Esophagus muscularis mucosa (tissue), 4 donors: Measurements from ENCODE around the gene VPS37C. TPM values are rescaled to one million over a fixed set of nuclear protein-coding genes. Genes with fewer than 3 reads are reported as not detected.

ENCODE experiments used
- DNase-seq: peaks from one replicate; pipeline ENCODE4 v3.0.0-alpha.2; 2017; ENCODE audit errors: extremely low spot score
- H3K27ac ChIP-seq, 4 donors: fragments of 200-600 bp; sonication (generic); replicated peaks in 1 of 4; 1 replicate in 3 of 4; 2 replicates in 1 of 4; pipeline ENCODE4 v1.5.1; 2016 to 2019; ENCODE audit warnings: mild to moderate bottlenecking in 1 of 4
- H3K27me3 ChIP-seq, 4 donors: fragments of 200-600 bp; sonication (generic); one replicate each; pipeline versions ENCODE4 v1.5.1 to v1.6.0; 2016 to 2019
- H3K36me3 ChIP-seq, 4 donors: fragments of 200-600 bp; sonication (generic); one replicate each; pipeline ENCODE4 v1.5.1; 2016 to 2019
- H3K4me1 ChIP-seq, 4 donors: fragments of 200-600 bp; sonication (generic); one replicate each; pipeline ENCODE4 v1.5.1; 2016 to 2019
- H3K4me3 ChIP-seq, 4 donors: fragments of 200-600 bp; sonication (generic); 1 replicate in 2 of 4; 2 replicates in 2 of 4; pipeline ENCODE4 v1.5.1; 2016 to 2019; ENCODE audit warnings: mild to moderate bottlenecking in 4 of 4, moderate library complexity in 1 of 4
- H3K9me3 ChIP-seq, 4 donors: fragments of 200-600 bp; sonication (generic); 1 replicate in 3 of 4; 2 replicates in 1 of 4; pipeline ENCODE4 v1.5.1; 2016 to 2019
- EP300 ChIP-seq: sonication (generic); formaldehyde crosslinking; IDR thresholded peaks from one replicate; pipeline ENCODE4 v1.6.1; 2017; ENCODE audit warnings: antibody characterized with exemption
- POLR2A ChIP-seq: fragments of 450-650 bp; IDR thresholded peaks from one replicate; pipeline ENCODE4 v1.6.1; 2017; ENCODE audit warnings: antibody characterized with exemption, moderate library complexity, mild to moderate bottlenecking, low read depth
- POLR2AphosphoS5 ChIP-seq, 2 donors: sonication (generic); formaldehyde crosslinking; IDR thresholded peaks; one replicate each; pipeline ENCODE4 v1.6.1; 2017; ENCODE audit warnings: antibody characterized with exemption in 2 of 2
- WGBS: methylation state at CpG from one replicate; pipeline ENCODE4 v1.1.5; 2018; 5-methylcytosine and 5-hydroxymethylcytosine counted together
- intact Hi-C: fragments of 100-400 bp; cut with DNase I; formaldehyde crosslinking; loops from one replicate; pipeline ENCODE4 v1.15.1; 2023
- total RNA-seq, 4 donors: library from RNA; depleted of rRNA; stranded (reverse); fragments of >200 nt; gene quantifications; one replicate each; pipeline versions ENCODE4 v1.1.0 to v1.2.1, GENCODE V29; 2016
- TF ChIP-seq, protein P1 (sequence below), 3 experiments: fragments of 200-600 bp in 2 of 3; fragments of 450-650 bp in 1 of 3; sonication (generic) in 2 of 3; IDR thresholded peaks; one replicate each; pipeline ENCODE4 v1.5.1; 2017 to 2019; ENCODE audit warnings: antibody characterized with exemption in 3 of 3, mild to moderate bottlenecking in 2 of 3, moderate library complexity in 1 of 3

The VPS37C gene
- total RNA-seq, 4 donors from 2014 or later = 29.1 to 43.5 (median 38.1) TPM

DNA sequence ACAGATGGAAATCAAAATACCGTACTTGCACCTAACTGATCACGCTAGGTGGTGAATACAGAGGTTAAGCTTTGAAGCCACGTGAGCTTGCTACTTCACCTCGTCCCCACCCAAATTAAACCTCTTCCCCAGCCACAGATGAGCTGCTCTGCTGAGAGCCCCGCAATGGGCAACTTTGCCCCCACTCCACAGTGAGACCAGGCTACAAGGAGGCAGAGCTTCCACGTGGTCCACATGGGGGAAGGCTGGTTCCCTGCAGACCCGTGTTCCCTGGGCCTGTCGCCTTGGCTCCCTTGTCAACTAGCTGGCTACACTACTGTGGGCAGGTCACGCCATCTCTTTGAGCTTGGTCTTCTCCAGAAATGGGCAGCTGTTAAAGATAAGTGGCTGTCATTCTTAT, 48.0 kb downstream of the VPS37C start:
- DNase-seq = no peak
- Histone ChIP-seq H3K9me3 (no peaks in the 10 kb centered on the region), H3K4me3 (no peak overlapping the region), H3K4me1 (no peaks in the 10 kb centered on the region), H3K36me3 (no peaks in the 10 kb centered on the region), H3K27me3 (no peaks in the 10 kb centered on the region), H3K27ac (no peak overlapping the region)
- TF ChIP-seq EP300 (no peak), POLR2AphosphoS5 (IDR thresholded peaks at IDR 0.05) (no peak), POLR2A (no peak)
- TF ChIP-seq, protein P1, sequence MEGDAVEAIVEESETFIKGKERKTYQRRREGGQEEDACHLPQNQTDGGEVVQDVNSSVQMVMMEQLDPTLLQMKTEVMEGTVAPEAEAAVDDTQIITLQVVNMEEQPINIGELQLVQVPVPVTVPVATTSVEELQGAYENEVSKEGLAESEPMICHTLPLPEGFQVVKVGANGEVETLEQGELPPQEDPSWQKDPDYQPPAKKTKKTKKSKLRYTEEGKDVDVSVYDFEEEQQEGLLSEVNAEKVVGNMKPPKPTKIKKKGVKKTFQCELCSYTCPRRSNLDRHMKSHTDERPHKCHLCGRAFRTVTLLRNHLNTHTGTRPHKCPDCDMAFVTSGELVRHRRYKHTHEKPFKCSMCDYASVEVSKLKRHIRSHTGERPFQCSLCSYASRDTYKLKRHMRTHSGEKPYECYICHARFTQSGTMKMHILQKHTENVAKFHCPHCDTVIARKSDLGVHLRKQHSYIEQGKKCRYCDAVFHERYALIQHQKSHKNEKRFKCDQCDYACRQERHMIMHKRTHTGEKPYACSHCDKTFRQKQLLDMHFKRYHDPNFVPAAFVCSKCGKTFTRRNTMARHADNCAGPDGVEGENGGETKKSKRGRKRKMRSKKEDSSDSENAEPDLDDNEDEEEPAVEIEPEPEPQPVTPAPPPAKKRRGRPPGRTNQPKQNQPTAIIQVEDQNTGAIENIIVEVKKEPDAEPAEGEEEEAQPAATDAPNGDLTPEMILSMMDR (IDR thresholded peaks at IDR 0.05) = no peak
- WGBS = 88% methylated on average over 9 of the region's 9 CpGs
- intact Hi-C loops = no loop called here

DNA sequence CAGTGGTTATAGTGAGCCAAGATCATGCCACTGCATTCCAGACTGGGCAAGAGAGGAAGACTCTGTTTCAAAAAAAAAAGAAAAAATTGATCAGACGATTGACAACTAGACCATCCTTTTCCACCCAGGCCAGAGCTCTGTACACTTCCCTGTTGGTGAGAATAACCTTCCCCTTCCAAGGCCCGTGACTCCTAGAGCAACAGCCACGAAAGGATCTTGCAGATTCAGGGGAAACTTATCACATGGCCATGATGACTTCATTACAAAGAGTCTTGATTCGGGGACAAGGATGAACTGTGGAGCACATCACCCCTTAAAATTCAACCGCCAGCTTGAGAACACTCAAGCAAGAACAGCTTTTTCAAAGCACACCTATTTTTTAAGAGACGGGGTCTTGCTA, 48.7 kb downstream of the VPS37C start:
- Histone ChIP-seq H3K4me3 (no peak overlapping the region), H3K27ac (no peak overlapping the region), H3K27me3 (no peaks in the 10 kb centered on the region), H3K9me3 (no peaks in the 10 kb centered on the region), H3K4me1 (no peaks in the 10 kb centered on the region), H3K36me3 (no peaks in the 10 kb centered on the region)
- intact Hi-C loops = no loop called here
- 92% methylated on average over 6 of the region's 6 CpGs for whole genome bisulfite sequencing
- DNase-seq = no peak
- TF ChIP-seq POLR2AphosphoS5 (IDR thresholded peaks at IDR 0.05) (no peak), EP300 (no peak), POLR2A (no peak)
- TF ChIP-seq, protein P1 (IDR thresholded peaks at IDR 0.05) = no peak

DNA sequence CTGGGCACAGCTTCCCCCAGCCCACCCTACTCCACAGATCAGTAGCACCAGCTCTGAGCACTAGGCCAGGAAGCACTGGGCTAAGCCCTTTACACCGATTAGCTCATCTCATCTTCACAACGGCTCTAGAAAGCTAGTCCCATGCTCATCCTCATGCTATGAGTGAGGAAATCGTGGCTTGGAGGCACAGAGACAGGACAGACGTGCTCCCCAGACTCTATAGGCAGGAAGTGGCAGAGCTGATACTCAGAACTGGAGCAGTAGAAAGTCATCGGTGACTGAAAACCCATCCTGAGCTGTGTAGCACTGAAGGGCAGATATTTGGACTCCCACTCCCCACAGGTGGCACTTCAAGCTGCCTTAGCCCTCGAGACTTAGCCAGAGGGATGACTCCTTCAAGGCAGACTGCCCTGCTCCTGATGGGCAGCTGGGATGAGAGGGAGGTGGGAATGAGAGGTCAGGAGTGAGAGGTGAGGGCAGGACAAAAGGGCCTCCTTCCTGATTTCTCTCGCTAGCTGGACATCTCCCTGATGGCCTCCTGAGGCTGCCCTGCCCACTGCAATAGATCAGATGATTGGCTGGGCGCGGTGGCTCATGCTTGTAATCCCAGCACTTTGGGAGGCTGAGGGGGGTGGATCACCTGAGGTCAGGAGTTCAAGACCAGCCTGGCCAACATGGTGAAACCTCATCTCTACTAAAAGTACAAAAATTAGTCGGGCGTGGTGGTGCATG, 49.3 kb downstream of the VPS37C start:
- TF ChIP-seq POLR2AphosphoS5 (IDR thresholded peaks at IDR 0.05) (no peak), POLR2A (no peak), EP300 (no peak)
- TF ChIP-seq, protein P1 (IDR thresholded peaks at IDR 0.05) = no peak
- H3K4me1 ChIP-seq = no peaks in the 10 kb centered on the region
- no peak overlapping the region for H3K4me3 ChIP-seq
- WGBS = 88% methylated on average over 8 of the region's 11 CpGs
- intact Hi-C loops = no loop called here
- no peaks in the 10 kb centered on the region for H3K27me3 ChIP-seq
- no peaks in the 10 kb centered on the region for H3K36me3 ChIP-seq
- H3K27ac ChIP-seq = no peak overlapping the region
- H3K9me3 ChIP-seq = no peaks in the 10 kb centered on the region
- no peak for DNase-seq

DNA sequence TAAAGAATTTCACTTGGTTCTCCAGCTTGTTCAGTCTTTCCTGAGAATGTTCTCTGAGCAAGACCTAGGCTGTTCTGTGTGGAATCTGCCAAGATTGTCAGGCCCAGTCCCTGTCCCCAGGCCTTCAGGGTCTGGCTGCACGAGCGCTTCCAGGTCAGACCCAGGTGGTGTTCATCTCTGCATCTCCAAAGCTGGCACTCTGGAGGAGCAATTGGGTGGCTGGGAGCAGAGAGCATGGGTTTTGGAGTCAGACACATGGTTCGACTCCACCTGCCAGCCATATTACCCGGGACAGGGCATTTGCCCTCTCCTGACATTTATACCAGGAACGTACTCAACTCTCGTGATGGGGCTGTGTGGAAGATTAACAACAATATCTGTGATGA, 50.2 kb downstream of the VPS37C start:
- no peak for DNase-seq
- intact Hi-C loops = no loop called here
- Histone ChIP-seq H3K27ac (no peak overlapping the region), H3K27me3 (no peaks in the 10 kb centered on the region), H3K4me1 (no peaks in the 10 kb centered on the region), H3K36me3 (no peaks in the 10 kb centered on the region), H3K4me3 (no peak overlapping the region), H3K9me3 (no peaks in the 10 kb centered on the region)
- TF ChIP-seq POLR2A (no peak), EP300 (no peak), POLR2AphosphoS5 (IDR thresholded peaks at IDR 0.05) (no peak)
- TF ChIP-seq, protein P1 (IDR thresholded peaks at IDR 0.05) = no peak
- 74% methylated on average over 6 of the region's 6 CpGs for WGBS
